WI38 (cell line): ENCODE data around the gene DNAJC5.

Experiments
- H3K4me3 ChIP-seq: 2 replicates; pipeline ENCODE4 v1.5.1; 2011; ENCODE audit warnings: low read depth, mild to moderate bottlenecking, control low read depth, low read length
- CTCF ChIP-seq: IDR thresholded peaks from 2 replicates; pipeline ENCODE4 v1.5.1; 2012; ENCODE audit warnings: low read depth, mild to moderate bottlenecking, control low read depth, low read length

Gene DNAJC5

GRCh38 chr20:63885264-63886053 lies 9.5 kb upstream of the DNAJC5 start:
- H3K4me3 ChIP-seq: no peak overlapping the region
- TF ChIP-seq CTCF: no peak

GRCh38 chr20:63886054-63886419 lies 8.9 kb upstream of the DNAJC5 start:
- no peak for TF ChIP-seq CTCF
- no peak overlapping the region for H3K4me3 ChIP-seq

GRCh38 chr20:63886921-63887320 lies 8.0 kb upstream of the DNAJC5 start:
- H3K4me3 ChIP-seq: no peak overlapping the region
- TF ChIP-seq CTCF: no peak

GRCh38 chr20:63889241-63890200 lies 5.4 kb upstream of the DNAJC5 start:
- no peak overlapping the region for H3K4me3 ChIP-seq
- TF ChIP-seq CTCF: no peak

GRCh38 chr20:63890201-63890576 lies 4.7 kb upstream of the DNAJC5 start:
- H3K4me3 ChIP-seq: no peak overlapping the region
- TF ChIP-seq CTCF: no peak

- TF ChIP-seq CTCF: no peak
- H3K4me3 ChIP-seq: no peak overlapping the region
Observed at GRCh38 chr20:63890616-63891015, 4.3 kb upstream of the DNAJC5 start.
